DMS153 treated with DMSO at 0.1 percent for 48 hours (cell line): ENCODE results near the gene CCDC158.
A peak's percentile ranks its signal among the peaks of the same experiment; 100 is the strongest.
"Not testable (repeated sequence)": the region's sequence is repeated elsewhere in the genome, so short reads cannot be mapped to it uniquely, and the experiment has no call there.

Source experiments
- DNase-seq: peaks from one replicate; lab custom pipeline; 2025; ENCODE audit not compliant: unreplicated experiment; lab: John Stamatoyannopoulos, UW

The CCDC158 gene

GRCh38 chr4:76282941-76283689 lies 137.8 kb downstream of the CCDC158 start:
- no peak for DNase-seq

- not testable (repeated sequence) for DNase-seq
These were observed 139.3 kb downstream of the CCDC158 start for GRCh38 chr4:76281594-76281993.

- DNase-seq = no peak
These were observed 140.2 kb downstream of the CCDC158 start for GRCh38 chr4:76280488-76281441.

- DNase-seq = no peak
These were observed 141.5 kb downstream of the CCDC158 start for GRCh38 chr4:76279462-76279861.

GRCh38 chr4:76278583-76278982 lies 142.4 kb downstream of the CCDC158 start:
- no peak for DNase-seq

GRCh38 chr4:76277667-76278066 lies 143.3 kb downstream of the CCDC158 start:
- no peak for DNase-seq

GRCh38 chr4:76276813-76277212 lies 144.1 kb downstream of the CCDC158 start:
- DNase-seq = no peak

- DNase-seq = no peak
These were observed 145.3 kb downstream of the CCDC158 start for GRCh38 chr4:76275486-76276124.

- DNase-seq = no peak
These were observed 147.9 kb downstream of the CCDC158 start for GRCh38 chr4:76272999-76273398.

GRCh38 chr4:76272582-76272981 lies 148.4 kb downstream of the CCDC158 start:
- DNase-seq = no peak

GRCh38 chr4:76272073-76272472 lies 148.9 kb downstream of the CCDC158 start:
- DNase-seq = no peak

- DNase-seq = no peak
These were observed 149.7 kb downstream of the CCDC158 start for GRCh38 chr4:76271248-76271647.

- peak; percentile 37 for DNase-seq
These were observed 150.4 kb downstream of the CCDC158 start for GRCh38 chr4:76270244-76271175.

GRCh38 chr4:76267811-76268210 lies 153.1 kb downstream of the CCDC158 start:
- DNase-seq = no peak

GRCh38 chr4:76266627-76267026 lies 154.3 kb downstream of the CCDC158 start:
- DNase-seq = no peak

GRCh38 chr4:76265631-76266218 lies 155.2 kb downstream of the CCDC158 start:
- no peak for DNase-seq
